ENCODE results near the gene MTOR.
"Not testable (repeated sequence)": the region's sequence is repeated elsewhere in the genome, so short reads cannot be mapped to it uniquely, and the experiment has no call there.

Gene MTOR

GRCh38 chr1:11262171-11263049 is at the start of gene MTOR:
TSS of gene MTOR (minus strand) at chr1:11262551. CDS start at chr1:11259409, 3,142 bp downstream.
- DNase-seq (ENCODE audit: low spot score), result peak; percentile 91

GRCh38 chr1:11309385-11309784 is 47.0 kb upstream of the MTOR start:
- no peak for DNase-seq (ENCODE audit: low spot score)

- DNase-seq (ENCODE audit: low spot score), result no peak
Measured at GRCh38 chr1:11308699-11309224, 46.4 kb upstream of the MTOR start.

- no peak for DNase-seq (ENCODE audit: low spot score)
Measured at GRCh38 chr1:11307852-11308251, 45.5 kb upstream of the MTOR start.

- DNase-seq (ENCODE audit: low spot score), result not testable (repeated sequence)
Measured at GRCh38 chr1:11305516-11305915, 43.2 kb upstream of the MTOR start.

- DNase-seq (ENCODE audit: low spot score), result no peak
Measured at GRCh38 chr1:11302366-11302765, 40.0 kb upstream of the MTOR start.

GRCh38 chr1:11301601-11302000 is 39.2 kb upstream of the MTOR start:
- DNase-seq (ENCODE audit: low spot score), result no peak

GRCh38 chr1:11299225-11299574 is 36.8 kb upstream of the MTOR start:
- DNase-seq (ENCODE audit: low spot score), result no peak

GRCh38 chr1:11298390-11299224 is 36.3 kb upstream of the MTOR start:
- DNase-seq (ENCODE audit: low spot score), result no peak

GRCh38 chr1:11297774-11298173 is 35.4 kb upstream of the MTOR start:
- DNase-seq (ENCODE audit: low spot score), result not testable (repeated sequence)

- DNase-seq (ENCODE audit: low spot score), result no peak
Measured at GRCh38 chr1:11295905-11296304, 33.6 kb upstream of the MTOR start.

- no peak for DNase-seq (ENCODE audit: low spot score)
Measured at GRCh38 chr1:11294951-11295350, 32.6 kb upstream of the MTOR start.

GRCh38 chr1:11293856-11294255 is 31.5 kb upstream of the MTOR start:
- no peak for DNase-seq (ENCODE audit: low spot score)

- DNase-seq (ENCODE audit: low spot score), result no peak
Measured at GRCh38 chr1:11291049-11291448, 28.7 kb upstream of the MTOR start.

GRCh38 chr1:11289064-11289463 is 26.7 kb upstream of the MTOR start:
- DNase-seq (ENCODE audit: low spot score), result no peak

GRCh38 chr1:11286735-11287410 is 24.5 kb upstream of the MTOR start:
- DNase-seq (ENCODE audit: low spot score), result no peak

- no peak for DNase-seq (ENCODE audit: low spot score)
Measured at GRCh38 chr1:11285883-11286734, 23.8 kb upstream of the MTOR start.

GRCh38 chr1:11284784-11285183 is 22.4 kb upstream of the MTOR start:
- DNase-seq (ENCODE audit: low spot score), result no peak

GRCh38 chr1:11283151-11283550 is 20.8 kb upstream of the MTOR start:
- no peak for DNase-seq (ENCODE audit: low spot score)

- DNase-seq (ENCODE audit: low spot score), result no peak
Measured at GRCh38 chr1:11281518-11282331, 19.4 kb upstream of the MTOR start.
